ENCODE results near the gene PERM1.
A peak's percentile ranks its signal among the peaks of the same experiment; 100 is the strongest.

Gene PERM1

GRCh38 chr1:972726-973458 is 9.0 kb downstream of the PERM1 start:
- H3K4me1 ChIP-seq (ENCODE audit: control insufficient read depth, insufficient read depth, low read length, poor library complexity, severe bottlenecking): peaks cover 10% of the 10 kb centered on the region
- H3K36me3 ChIP-seq (ENCODE audit: control insufficient read depth, insufficient read depth, low read length): no peaks in the 10 kb centered on the region
- no peak for DNase-seq
- H3K9me3 ChIP-seq (ENCODE audit: control insufficient read depth, low read length): no peaks in the 10 kb centered on the region
- H3K27me3 ChIP-seq (replicated peaks; ENCODE audit: control insufficient read depth, insufficient read depth, low read length, poor library complexity, severe bottlenecking): no peaks in the 10 kb centered on the region
- H3K27ac ChIP-seq (ENCODE audit: insufficient read depth, low read length, poor library complexity, severe bottlenecking): no peak overlapping the region
- no peak overlapping the region for H3K4me3 ChIP-seq (ENCODE audit: insufficient read depth, low read depth, low read length, poor library complexity, severe bottlenecking)

DNA sequence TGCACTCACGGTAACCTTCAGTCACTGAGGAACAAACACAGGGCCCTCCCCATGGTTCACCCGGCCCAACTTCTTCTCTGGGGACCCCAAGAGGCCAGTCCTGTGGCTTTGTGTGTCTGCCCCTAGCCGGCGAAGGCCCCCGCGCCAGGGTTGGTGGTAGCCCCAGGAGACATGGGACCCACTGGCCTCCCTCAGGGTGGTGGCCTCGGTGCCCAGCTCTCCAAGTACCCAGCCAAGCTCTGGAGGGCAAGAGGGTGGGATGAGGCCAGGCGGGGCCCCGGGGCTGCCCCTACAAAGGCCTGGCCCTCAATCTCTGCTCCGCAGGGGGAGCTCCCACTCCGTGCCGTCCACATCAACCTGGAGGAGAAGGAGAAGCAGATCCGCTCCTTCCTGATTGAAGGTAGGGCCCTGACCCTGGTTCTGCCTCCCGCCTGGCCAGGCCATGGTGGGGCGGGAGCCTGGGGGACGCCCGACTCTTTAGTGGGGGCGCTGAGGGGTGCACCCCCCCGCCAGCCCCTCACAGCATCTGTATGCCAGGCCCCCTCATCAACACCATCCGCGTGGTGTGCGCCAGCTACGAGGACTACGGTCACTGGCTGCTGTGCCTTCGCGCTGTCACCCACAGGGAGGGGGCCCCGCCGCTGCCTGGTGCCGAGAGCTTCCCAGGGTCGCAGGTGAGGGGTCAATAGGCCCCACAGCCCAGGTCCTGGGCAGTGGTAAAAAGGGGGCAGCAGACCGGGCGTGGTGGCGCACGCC is 10.0 kb downstream of the PERM1 start:
- no peak for DNase-seq
- Histone ChIP-seq H3K27me3 (replicated peaks; ENCODE audit: control insufficient read depth, insufficient read depth, low read length, poor library complexity, severe bottlenecking) (no peaks in the 10 kb centered on the region), H3K9me3 (ENCODE audit: control insufficient read depth, low read length) (no peaks in the 10 kb centered on the region), H3K4me3 (ENCODE audit: insufficient read depth, low read depth, low read length, poor library complexity, severe bottlenecking) (no peak overlapping the region), H3K36me3 (ENCODE audit: control insufficient read depth, insufficient read depth, low read length) (no peaks in the 10 kb centered on the region), H3K27ac (ENCODE audit: insufficient read depth, low read length, poor library complexity, severe bottlenecking) (no peak overlapping the region), H3K4me1 (ENCODE audit: control insufficient read depth, insufficient read depth, low read length, poor library complexity, severe bottlenecking) (peaks cover 15% of the 10 kb centered on the region)

DNA sequence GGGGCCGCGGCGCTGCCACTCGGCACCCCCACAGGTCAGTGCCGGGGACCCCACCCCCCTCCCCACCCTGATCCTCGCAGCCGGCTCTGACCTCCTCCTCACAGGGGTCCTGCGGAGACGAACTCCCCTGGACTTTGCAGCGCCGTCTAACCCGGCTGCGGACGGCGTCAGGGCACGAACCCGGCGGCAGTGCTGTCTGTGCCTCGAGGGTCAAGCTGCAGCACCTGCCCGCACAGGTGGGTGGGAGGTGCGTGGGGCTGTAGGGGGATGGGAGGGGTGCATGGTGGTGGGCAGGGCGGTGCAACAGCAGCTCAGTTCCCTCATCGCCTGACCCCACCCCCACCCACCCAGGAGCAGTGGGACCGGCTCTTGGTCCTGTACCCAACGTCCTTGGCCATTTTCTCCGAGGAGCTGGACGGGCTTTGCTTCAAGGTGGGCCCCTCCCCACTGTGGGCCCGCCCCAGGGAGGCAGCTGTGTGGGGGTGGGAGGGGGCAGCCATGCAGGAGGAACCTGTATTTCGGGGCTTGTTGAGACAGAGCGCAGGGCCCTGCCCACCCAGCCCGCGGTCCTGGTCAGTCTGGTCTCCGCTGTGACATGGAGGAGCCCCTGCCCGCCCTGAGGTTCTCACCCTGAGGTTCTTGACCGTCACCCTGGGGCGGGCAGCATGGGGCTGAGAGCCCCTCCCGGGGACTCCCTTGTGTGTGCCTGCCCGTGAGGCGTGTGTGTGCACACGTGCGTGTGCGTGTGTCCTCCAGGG is 10.7 kb downstream of the PERM1 start:
- H3K27me3 ChIP-seq (replicated peaks; ENCODE audit: control insufficient read depth, insufficient read depth, low read length, poor library complexity, severe bottlenecking): no peaks in the 10 kb centered on the region
- H3K9me3 ChIP-seq (ENCODE audit: control insufficient read depth, low read length): no peaks in the 10 kb centered on the region
- no peak for DNase-seq
- no peak overlapping the region for H3K4me3 ChIP-seq (ENCODE audit: insufficient read depth, low read depth, low read length, poor library complexity, severe bottlenecking)
- H3K4me1 ChIP-seq (ENCODE audit: control insufficient read depth, insufficient read depth, low read length, poor library complexity, severe bottlenecking): peaks cover 16% of the 10 kb centered on the region
- no peaks in the 10 kb centered on the region for H3K36me3 ChIP-seq (ENCODE audit: control insufficient read depth, insufficient read depth, low read length)
- H3K27ac ChIP-seq (ENCODE audit: insufficient read depth, low read length, poor library complexity, severe bottlenecking): no peak overlapping the region

GRCh38 chr1:970242-970972 is 11.5 kb downstream of the PERM1 start:
- peaks cover 11% of the 10 kb centered on the region for H3K4me1 ChIP-seq (ENCODE audit: control insufficient read depth, insufficient read depth, low read length, poor library complexity, severe bottlenecking)

GRCh38 chr1:969260-969855 is 12.5 kb downstream of the PERM1 start:
- Histone ChIP-seq H3K4me3 (ENCODE audit: insufficient read depth, low read depth, low read length, poor library complexity, severe bottlenecking) (no peak overlapping the region), H3K27me3 (replicated peaks; ENCODE audit: control insufficient read depth, insufficient read depth, low read length, poor library complexity, severe bottlenecking) (no peaks in the 10 kb centered on the region), H3K9me3 (ENCODE audit: control insufficient read depth, low read length) (no peaks in the 10 kb centered on the region), H3K4me1 (ENCODE audit: control insufficient read depth, insufficient read depth, low read length, poor library complexity, severe bottlenecking) (peaks cover 11% of the 10 kb centered on the region), H3K36me3 (ENCODE audit: control insufficient read depth, insufficient read depth, low read length) (no peaks in the 10 kb centered on the region), H3K27ac (ENCODE audit: insufficient read depth, low read length, poor library complexity, severe bottlenecking) (no peak overlapping the region)
- DNase-seq: no peak

More at GRCh38 chr1:970242-970972, 11.5 kb downstream of the PERM1 start:
- Histone ChIP-seq H3K27ac (ENCODE audit: insufficient read depth, low read length, poor library complexity, severe bottlenecking) (no peak overlapping the region), H3K36me3 (ENCODE audit: control insufficient read depth, insufficient read depth, low read length) (no peaks in the 10 kb centered on the region), H3K9me3 (ENCODE audit: control insufficient read depth, low read length) (no peaks in the 10 kb centered on the region), H3K27me3 (replicated peaks; ENCODE audit: control insufficient read depth, insufficient read depth, low read length, poor library complexity, severe bottlenecking) (no peaks in the 10 kb centered on the region), H3K4me3 (ENCODE audit: insufficient read depth, low read depth, low read length, poor library complexity, severe bottlenecking) (no peak overlapping the region)
- no peak for DNase-seq

DNA sequence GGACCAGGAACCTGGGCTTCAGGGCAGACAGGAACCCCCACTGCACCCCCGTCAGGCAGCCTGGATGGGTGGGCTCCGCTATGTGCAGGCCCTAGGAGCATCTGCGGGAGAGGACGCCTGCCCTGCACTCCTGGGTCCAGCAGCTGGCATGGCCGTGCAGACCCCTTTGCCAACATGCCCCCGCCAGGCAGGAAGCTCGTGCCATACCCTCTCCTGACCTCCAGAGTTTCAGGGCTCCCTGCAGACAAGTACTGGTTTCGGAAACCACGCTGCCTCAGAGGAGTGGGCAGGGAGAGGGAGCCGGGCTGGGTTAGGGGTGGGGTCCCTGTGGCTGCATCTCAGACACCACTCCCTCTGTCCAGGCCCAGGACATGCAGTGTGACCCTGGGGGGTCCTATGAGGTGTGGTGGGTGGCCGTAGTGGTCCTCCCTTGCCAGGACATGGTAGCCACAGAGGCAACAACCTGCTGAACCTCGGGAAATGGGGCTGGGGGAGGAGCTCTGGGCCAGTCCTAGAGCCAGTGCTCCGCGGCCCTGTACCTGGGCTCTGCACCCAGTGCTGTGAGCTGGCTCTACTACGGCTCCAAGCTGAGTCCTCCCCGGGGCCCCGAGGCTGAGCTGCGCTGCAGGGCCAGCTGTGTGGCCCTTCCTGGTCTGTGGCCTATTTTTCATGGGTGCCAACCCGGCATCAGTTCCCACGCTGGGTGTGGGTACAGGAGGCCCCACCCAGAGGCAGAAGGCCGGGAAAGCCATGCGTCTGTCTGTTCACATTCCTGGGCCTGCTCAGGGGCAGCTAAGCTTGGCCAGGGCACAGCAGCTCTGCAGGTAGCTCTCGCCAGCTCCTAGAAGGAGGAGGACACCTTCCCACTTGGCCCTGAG is 14.2 kb downstream of the PERM1 start:
- Histone ChIP-seq H3K4me1 (ENCODE audit: control insufficient read depth, insufficient read depth, low read length, poor library complexity, severe bottlenecking) (peaks cover 11% of the 10 kb centered on the region), H3K27ac (ENCODE audit: insufficient read depth, low read length, poor library complexity, severe bottlenecking) (no peak overlapping the region), H3K27me3 (replicated peaks; ENCODE audit: control insufficient read depth, insufficient read depth, low read length, poor library complexity, severe bottlenecking) (no peaks in the 10 kb centered on the region), H3K4me3 (ENCODE audit: insufficient read depth, low read depth, low read length, poor library complexity, severe bottlenecking) (no peak overlapping the region), H3K9me3 (ENCODE audit: control insufficient read depth, low read length) (no peaks in the 10 kb centered on the region), H3K36me3 (ENCODE audit: control insufficient read depth, insufficient read depth, low read length) (no peaks in the 10 kb centered on the region)
- DNase-seq: no peak

GRCh38 chr1:966704-967300 is 15.1 kb downstream of the PERM1 start:
- Histone ChIP-seq H3K36me3 (ENCODE audit: control insufficient read depth, insufficient read depth, low read length) (peaks cover 3% of the 10 kb centered on the region), H3K27ac (ENCODE audit: insufficient read depth, low read length, poor library complexity, severe bottlenecking) (peak overlapping the region; percentile 64), H3K4me1 (ENCODE audit: control insufficient read depth, insufficient read depth, low read length, poor library complexity, severe bottlenecking) (peaks cover 11% of the 10 kb centered on the region), H3K4me3 (ENCODE audit: insufficient read depth, low read depth, low read length, poor library complexity, severe bottlenecking) (peak overlapping the region; percentile 71), H3K27me3 (replicated peaks; ENCODE audit: control insufficient read depth, insufficient read depth, low read length, poor library complexity, severe bottlenecking) (no peaks in the 10 kb centered on the region), H3K9me3 (ENCODE audit: control insufficient read depth, low read length) (no peaks in the 10 kb centered on the region)
- DNase-seq: peak; percentile 57 to 63 (median 59)

DNA sequence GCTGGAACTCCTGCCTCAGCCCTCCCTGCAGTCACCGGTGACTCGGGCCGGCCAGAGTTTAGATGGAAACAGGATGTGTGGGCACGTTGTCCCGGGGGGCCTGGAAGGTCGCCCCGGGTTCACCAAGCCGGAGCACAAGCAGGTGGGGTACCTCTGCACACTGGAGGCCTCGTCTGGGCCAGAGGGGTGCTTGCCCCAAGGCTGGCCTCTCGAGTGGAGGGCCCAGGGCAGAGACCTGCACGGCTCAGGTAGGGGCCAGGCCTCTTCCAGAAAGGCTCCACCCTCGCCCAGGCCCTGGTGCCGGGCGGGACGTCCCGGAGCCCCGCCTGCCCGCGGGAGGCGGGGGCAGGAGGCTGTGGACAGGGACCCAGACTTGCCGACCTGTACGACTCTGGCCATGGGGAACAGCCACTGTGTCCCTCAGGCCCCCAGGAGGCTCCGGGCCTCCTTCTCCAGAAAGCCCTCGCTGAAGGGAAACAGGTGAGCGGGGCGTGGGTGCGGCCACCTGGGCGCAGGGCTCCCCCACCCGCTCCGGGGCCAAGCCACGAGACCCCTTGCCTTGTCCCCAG is 15.7 kb downstream of the PERM1 start, which contains the start of gene PLEKHN1:
PLEKHN1 (plus strand) TSS at position 348 of the 569 bp plus-strand sequence; CDS start at position 398, 50 bp downstream.
- Histone ChIP-seq H3K9me3 (ENCODE audit: control insufficient read depth, low read length) (no peaks in the 10 kb centered on the region), H3K27me3 (replicated peaks; ENCODE audit: control insufficient read depth, insufficient read depth, low read length, poor library complexity, severe bottlenecking) (no peaks in the 10 kb centered on the region), H3K4me1 (ENCODE audit: control insufficient read depth, insufficient read depth, low read length, poor library complexity, severe bottlenecking) (peaks cover 14% of the 10 kb centered on the region), H3K4me3 (ENCODE audit: insufficient read depth, low read depth, low read length, poor library complexity, severe bottlenecking) (peak within 1 kb of the TSS; percentile 71), H3K27ac (ENCODE audit: insufficient read depth, low read length, poor library complexity, severe bottlenecking) (peak within 1 kb of the TSS; percentile 64), H3K36me3 (ENCODE audit: control insufficient read depth, insufficient read depth, low read length) (peaks cover 3% of the 10 kb centered on the region)
- DNase-seq: no peak
